Stimulated activated CD4-positive, alpha-beta T cell treated with anti-CD3 and anti-CD28 coated beads, Interleukin-4, amount 100 ng/mL, for 48 hours (primary cell): ENCODE measurements around the gene PON1.

Source experiments
- DNase-seq, 2 donors: peaks; one replicate each; pipeline ENCODE4 v3.0.0-alpha.2; 2020; ENCODE audit warnings: low read depth in 2 of 2

Gene PON1

DNA sequence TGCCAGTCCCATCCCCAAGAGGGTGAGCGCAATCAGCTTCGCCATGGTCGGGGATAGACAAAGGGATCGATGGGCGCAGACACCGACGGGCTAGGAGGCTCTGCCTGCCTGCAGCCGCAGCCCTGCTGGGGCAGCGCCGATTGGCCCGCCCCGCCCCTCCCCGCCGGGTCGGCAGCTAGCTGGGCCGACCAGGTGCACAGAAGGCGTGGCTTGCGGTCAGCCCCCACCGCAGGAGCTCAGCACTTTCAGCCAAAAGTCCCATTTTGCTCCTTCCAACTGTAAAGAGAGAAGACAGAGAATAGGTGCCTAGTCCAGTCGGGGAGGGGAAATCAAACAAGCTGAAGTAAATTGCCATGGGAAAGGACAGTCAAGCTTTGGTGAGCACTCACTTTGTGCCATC, at the start of gene PON1:
PON1 (minus strand) TSS at position 102 of the 400 bp plus-strand sequence; CDS start at position 45, 57 bp downstream.
- no peak for DNase-seq

DNA sequence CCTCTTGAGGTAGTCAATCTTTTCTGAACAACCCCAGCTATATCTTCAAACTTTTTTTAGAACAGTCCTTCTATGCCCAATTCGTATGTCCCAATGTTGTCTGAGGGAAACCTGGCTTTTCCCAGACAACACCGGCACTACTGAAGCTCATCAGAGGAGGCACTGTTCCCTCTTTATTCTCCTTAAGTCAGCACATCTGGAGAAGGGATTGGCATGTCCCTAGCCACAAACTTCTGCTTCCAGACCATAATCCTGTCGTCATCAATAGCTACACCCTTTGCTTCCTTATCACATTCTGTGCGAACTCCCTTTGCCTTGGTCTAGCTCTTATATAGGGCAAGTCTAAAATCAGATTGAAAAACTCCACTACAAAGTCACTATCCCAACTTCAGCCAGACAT, 49.0 kb upstream of the PON1 start:
- no peak for DNase-seq

DNA sequence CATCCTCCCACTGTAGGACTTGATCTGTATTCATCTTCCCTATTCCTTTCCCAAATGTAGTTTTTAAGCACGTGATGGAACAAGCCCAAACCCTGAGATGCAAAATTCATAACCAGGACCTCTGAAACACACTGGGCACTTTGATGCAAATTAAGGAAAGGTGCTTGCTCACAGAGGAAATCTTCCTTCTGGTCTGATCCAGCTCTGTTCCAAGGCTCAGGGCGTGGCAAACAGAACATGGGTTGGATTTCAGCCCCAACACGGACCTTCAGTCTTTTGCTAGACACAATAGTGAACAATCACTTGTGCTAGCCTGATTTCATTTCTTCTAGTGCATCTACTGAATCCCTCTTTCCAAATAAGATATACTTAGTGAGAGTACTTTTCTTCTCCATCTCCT, 43.9 kb upstream of the PON1 start:
- no peak for DNase-seq

DNA sequence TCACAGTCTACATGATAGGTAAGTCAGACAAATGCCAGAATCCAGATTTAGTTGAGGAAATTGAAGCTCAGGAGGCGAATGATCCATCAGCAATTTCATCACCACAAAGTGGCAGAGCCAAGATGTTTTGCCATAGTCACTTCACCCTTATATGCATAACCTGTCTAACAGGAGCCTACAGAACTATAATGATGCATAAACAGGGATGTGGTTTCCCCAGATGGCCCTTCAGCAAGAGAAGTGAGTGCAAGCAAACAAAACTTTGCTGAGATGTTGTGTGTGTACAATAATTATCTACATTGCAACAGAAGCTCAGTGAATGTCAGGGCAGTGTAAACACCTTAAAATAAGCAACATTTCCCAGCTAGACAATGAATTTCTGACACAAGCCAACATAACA, 43.3 kb upstream of the PON1 start:
- no peak for DNase-seq

DNA sequence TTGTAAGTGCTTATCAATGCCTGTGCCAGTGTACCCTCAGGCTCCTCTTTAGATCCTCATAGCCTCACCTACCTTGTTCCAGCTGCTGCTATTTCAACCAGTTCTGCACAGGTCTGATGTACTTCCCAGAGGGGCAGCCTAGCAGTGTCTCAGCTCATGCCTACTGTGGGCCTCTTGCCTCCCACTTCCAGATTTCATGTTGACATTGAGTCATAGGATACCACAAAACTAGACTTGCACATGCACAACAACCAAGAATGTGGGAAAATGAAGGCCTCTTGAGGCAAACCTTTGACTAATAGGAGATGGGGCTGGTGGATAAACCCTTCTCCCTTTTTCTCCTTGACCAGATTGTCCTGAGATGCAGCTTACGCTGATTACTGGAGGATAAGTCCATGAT, 40.8 kb upstream of the PON1 start:
- DNase-seq: no peak

DNA sequence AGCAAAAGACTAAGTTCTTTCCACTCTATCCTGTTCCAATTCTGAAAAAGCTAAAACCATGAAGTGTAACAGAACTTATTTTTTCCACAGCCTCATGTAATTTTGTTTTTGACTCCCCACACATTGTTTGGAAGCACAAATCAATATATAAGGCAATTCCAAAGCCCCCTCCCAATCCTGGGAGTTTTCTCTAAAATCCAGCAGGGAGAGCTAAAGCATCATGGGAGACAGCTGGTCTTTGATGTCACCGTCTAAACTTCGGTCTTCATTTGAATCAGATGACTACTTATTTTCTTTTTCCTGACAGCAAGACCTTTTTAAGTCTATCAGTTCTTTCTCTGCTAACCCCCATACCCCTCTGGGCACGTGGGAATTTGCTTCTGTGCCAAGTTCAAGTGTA, 33.3 kb upstream of the PON1 start:
- no peak for DNase-seq

DNA sequence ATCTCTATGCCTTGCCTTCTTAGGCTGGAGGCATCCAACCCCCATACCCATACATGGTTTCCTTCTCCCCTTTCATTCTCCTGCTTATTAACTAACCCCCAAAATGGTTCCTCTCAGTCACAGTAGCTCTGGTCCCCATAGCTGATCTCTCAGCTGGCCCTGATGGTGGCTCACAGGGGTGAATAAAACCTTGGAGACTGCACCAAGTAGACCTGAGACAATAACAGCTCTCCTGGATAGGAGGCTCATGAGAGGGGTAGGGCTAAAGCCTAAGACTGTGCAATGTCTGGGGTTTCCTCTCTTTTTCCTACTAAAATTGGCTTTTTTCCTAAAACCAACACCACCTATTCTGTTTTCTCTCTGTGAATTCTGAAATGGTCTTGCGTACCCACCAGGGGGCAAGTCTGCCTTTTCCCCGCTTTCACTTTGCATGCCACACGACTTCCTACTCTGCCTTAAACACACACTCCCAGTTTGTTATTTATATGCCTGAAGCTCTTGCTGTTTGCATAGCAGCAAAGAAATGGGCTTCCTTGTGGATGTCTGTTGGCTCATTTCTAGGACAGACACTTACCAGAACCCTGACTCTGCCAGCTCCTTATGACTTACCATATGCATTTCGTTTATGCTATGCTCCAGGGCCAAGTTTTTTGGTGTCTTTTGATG, 18.4 kb upstream of the PON1 start:
- no peak for DNase-seq

DNA sequence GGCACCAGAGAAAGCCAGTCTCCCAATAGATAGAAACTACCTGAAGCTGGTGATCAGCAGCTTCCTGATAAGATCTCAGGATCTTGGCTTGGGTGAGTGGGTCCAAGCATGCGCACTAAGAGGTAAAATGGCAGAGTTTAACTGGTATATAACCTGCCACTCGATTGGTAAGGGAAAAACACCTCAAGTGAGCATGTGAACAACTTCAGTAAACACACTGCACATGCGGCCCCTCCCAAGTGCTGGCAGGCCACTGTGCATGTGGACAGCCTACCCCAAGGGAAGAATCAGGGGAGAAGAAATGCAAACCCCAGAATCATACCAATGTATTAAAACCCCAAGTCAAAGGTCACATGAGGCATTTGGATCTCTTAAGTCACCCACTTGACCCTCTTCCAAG, 17.7 kb upstream of the PON1 start:
- DNase-seq: no peak

DNA sequence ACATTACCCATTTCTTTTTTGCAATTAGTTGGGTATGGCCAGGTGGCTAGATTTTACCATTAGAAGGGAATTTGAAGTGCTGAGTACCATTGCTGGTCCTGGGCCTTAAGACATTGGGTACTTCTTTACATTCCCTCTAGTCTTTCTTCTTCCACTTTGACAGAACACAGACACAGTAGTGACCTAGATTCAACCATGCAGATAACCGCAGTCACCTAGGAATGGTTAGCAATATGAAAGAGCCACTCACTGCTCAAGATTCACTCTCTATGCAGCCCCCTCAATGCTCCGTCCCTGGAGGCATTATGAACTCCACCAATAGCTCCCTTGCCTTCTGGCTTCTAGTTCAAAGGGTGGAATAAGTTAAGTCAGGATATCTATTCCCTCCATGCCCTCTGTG, 16.2 kb upstream of the PON1 start:
- no peak for DNase-seq

DNA sequence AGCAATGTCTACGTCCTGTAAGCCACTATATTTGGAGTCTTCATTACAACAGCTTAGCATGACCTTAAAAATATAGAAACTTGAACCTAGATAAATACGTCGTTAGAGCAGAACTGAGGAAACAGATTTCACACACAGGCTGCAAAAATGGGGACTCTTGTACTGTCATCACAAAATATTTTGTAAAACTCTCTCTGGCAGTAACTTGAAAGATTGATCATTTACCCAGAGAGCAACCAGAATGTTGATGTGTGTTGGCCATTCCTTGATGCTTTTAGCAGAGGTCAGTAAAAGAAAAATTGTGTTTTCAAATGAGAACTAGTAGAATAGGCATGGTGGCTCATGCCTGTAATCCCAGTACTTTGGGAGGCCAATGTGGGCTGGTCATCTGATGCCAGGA, 14.5 kb upstream of the PON1 start:
- DNase-seq: no peak

DNA sequence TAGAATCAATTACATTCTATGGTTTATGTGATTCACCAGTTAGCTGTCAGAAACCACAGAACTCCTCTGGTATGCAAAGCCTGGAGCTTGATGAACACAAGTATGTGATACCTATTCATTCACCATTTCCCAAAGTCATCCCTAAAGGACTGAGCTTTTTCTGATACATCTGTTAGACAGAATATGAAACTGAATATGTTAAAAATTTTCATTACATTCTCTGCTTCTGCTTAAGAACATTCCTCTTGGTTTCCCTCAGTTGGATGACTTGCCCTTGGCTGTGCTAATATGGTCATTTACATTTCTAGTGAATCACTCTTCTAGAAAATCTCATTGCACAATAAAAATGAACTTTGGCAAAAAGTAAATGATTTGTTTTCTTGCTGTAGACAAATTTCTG, 10.8 kb upstream of the PON1 start:
- no peak for DNase-seq

DNA sequence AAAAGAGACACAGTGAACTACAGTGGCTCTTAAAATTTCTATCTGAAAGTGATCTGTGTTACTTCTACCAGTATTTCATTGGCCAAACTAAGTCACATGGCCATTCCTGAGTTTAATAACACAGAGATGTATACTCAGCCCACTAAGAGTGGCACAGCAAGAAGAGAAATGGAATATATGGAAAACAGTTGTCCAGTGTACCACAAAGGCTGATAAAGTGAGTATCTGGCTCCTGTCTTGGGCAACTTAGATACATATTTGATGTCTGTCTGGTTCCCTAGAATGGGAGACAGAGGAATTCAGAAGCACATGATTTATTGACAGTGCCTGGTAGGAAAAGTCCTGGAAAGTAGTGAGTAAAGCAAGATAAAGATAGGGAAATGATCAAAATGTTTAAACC, 10.1 kb upstream of the PON1 start:
- no peak for DNase-seq

DNA sequence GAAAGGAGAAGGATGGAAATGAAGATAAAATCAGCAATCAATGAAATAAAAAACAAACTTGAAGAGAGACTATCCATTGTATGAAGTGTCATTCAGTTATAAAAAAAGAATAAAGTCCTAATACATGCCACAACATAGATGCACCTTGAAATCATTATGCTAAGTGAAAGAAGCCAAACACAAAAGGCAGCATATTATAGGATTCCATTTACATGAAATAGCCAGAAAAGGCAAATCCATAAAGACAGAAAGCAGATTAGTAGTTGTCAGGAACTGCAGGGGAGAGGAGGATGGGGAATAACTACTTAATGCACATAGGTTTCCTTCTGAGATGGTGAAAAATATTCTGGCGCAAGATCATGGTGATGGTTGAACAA, 6.6 kb upstream of the PON1 start:
- DNase-seq: no peak

DNA sequence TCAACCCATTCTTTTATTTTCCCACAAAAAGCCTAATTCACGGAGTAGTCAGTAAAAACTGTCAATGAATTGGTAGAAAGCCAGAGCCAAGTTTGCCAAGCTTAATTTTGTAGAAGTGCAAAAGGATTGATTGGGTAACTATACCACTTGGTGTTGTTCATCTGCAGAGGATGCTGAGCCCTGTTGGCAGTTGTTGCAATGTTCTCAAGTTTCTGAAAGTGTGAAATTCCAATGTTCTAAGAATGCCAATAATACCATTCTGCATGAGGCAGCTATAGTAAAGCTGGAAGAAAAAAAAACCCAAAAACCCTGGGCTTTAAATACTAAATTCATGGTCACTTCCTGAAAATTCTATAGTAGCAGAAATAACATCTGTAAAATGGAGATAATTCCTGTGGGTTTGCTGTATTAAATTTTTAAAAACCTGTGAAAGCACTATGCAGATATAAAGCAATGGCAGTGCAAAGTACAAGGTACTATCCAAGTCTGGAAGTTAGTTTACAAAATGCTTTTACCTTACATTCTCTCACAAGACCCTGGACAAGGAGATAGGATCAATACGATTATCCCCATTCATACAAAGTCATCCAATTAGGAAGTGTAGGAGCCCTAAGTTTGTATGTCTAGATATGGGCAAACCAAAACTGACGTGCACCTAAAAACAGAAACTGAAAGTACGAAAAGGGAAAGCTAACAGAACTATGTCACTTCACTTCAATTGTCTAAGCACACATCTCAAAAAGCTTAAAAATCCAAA, 6.0 kb upstream of the PON1 start:
- DNase-seq: no peak

DNA sequence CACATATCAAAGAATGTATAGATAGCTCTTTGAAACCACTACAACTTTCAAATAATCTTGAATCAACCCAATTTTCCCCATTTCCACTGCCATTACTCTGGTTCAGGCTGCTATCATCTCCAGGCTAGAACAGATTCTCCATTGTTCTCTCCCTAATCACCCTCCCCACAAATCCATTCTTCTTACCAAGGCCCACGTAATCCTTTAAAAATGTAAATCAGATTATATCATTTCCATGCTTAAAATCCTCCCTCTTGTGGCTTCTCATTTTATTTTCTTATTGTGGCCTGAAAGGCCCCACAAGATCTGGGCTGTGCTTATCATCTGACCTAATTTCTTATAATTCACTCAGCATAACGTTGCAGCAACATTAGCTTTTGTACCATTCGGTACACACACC, 3.0 kb upstream of the PON1 start:
- DNase-seq: no peak

DNA sequence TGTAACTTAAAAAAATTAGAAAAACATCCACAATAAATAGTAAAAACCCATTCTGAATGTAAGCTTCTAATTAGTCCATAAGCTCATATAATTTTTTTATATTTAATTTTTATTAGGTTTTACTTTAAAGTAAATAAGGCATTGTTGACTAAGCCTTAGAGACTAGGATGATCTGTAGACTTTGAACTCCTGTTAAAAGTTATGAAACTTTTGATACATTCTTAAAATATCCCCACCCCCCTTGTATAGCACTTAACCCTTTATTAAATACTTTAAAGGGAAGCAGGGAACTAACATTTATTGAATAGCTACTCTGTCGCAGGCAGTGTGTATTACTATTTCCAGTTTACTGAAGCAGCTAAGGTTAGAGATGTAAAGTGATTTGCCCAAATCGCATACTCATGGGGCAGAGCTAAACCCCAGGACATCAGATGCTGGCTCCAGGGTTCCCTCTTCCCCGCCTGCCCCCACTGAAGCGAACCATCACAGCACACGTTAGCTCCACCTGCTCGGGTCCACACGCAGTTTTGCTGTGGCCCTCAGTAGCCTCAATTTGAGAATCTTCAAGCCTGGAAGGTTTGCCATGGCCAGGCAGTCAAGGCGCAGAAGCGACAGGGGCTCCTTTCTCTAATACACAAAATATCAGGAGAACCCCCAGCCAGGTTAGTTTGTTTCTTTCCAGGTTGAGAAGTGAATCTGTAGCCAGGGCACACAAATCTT, 762 bp downstream of the PON1 start:
- no peak for DNase-seq

DNA sequence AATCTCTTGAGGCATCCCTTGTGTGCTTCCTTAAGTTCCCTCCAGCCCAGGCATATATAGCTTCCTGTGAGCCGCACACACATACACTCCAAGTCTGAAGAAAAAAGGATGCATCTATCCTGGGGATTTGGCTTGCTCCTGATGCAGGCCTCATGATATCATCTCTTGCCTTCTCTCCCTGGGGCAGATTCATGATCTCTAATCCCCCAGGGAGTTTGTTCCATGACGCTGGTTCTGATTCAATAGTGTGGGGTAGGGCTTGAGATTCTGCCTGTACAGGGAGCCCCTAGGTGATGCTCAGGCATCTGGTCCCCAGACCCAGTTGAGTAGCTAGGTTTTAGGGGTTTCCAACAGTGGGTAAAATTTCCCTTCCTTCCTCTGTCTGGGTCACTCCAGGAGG, 1.5 kb downstream of the PON1 start:
- DNase-seq: no peak

DNA sequence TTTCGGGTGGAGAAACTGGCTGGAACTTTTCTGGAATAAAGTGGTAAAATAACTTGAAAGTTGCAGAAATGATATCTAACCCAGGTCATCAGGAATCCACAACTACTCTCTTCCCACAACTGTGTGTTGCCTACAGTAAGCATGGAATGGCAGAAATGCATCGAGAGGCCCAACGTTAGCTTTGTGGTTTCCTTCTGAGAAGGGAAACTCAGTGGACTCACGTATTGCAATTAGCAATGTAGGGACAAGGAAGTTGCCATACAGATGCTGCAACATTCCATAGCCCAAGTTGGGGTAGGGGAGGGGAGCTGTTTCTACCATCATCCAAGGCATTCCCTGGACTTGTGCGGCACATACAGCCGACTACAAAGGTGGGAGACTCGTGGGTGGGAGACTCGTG, 1.9 kb downstream of the PON1 start:
- no peak for DNase-seq

DNA sequence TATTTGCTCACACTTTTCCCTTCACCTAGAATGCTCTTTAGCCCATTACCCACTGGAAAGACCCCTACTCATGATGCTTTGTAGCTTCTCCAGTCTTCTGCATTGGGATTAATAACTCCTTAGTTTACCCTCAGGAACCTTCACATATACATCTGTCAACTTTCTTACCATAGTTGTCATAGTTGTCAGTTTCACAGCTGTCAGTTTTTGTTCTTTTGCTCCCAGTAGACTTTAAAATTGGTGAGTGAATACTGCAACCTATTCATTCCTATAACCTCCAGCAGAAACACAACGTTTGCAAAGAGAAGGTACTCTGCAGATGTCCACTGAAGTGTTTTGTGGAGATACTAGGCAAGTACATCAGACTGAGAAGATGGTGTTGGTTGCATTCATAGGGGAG, 2.6 kb downstream of the PON1 start:
- DNase-seq: no peak

DNA sequence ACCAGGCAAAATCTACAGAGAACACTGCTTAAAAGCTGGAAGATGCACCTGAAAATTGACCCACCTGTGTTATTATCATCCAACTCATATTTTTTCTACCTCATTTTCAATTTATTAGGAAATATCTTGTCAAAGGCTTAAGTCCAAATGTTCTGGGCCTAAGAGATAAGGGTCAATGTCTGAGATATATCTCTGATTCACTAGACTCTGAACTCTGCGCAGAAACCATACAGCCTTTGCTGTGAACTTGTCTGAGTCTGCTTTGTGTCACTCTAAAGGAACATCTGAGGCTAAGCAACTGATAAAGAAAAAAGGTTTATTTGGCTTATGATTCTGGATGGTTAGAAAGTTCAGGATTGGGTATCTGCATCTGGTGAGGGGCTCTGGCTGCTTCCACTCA, 3.7 kb downstream of the PON1 start:
- no peak for DNase-seq

DNA sequence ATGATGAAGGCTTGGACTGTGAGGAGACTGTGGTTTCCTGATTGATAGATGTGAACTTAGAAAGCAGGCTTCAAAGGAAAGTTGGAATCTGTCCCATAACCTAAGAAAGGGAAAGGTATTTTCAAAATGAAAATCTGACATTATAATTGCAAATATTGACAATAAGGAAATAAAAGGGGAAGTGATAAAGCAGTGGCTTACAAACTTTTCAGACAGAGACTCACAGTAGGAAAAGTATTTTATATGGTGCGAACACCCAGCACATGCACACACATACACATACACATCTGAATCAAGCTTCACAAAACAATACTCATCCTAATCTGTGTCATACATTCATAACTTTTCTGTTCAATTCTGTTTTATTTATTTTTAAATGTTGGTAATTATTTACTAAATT, 4.8 kb downstream of the PON1 start:
- no peak for DNase-seq

DNA sequence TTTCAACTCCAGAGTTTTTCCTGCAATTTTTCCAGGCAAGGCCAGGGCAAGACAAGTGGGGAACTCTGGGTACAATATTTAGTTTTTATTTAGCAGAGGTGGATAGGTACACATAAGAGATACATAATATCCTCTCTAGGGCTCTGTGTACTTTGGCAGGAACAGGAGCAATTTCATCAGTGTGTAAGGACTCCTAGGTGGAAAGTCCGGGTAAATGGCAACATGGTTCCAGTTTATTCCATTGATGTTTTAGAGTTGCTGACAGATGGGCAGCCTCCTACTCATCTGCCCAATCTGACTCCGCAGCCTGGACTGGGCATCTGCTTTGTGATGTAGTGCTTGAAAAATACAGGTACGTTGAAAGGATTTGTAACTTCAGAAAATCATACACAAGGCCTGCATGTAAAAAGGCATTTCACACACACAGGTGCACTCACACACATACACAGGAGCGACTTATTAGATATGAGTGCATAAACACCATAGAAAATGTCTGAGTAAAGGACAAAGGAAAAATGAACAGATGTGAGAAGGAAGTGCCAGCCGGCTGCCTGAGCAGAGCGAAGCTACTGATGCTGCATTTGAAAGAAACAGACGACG, 5.7 kb downstream of the PON1 start:
- DNase-seq: no peak

DNA sequence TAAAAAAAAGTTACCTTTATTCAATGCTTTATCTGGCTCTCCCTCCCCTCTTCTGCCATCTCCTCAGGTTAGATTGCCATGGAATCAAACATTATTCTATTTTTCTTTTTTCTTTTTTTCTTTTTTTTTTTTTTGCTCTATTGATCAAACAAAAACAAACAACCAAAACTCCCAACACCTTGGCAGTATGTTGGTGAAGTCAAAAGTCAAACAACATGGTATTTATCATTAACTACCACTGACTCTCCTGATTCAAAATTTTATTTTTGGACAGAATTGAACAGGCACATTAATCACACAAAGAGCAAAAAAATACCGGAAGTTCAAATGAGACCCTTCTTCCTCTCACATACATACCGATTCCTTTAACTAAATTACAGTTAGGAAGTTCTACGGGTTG, 6.4 kb downstream of the PON1 start:
- no peak for DNase-seq
